Fibroblast of villous mesenchyme (primary cell): ENCODE data around the gene DLGAP3. TPM values are rescaled to one million over a fixed set of nuclear protein-coding genes. Genes with fewer than 3 reads are reported as not detected.

Source experiments
- DNase-seq: peaks from one replicate; pipeline ENCODE4 v3.0.0-alpha.2; 2010; ENCODE audit warnings: low read depth
- H3K4me3 ChIP-seq: 2 replicates; pipeline ENCODE4 v1.5.1; 2011; ENCODE audit warnings: low read depth, mild to moderate bottlenecking, low read length
- CTCF ChIP-seq: IDR thresholded peaks from 2 replicates; pipeline ENCODE4 v1.5.1; 2012; ENCODE audit warnings: low read depth, mild to moderate bottlenecking, low read length; ENCODE audit not compliant: insufficient read depth
- total RNA-seq: library from RNA; depleted of rRNA; stranded (reverse); fragments of >200 nt; gene quantifications from 2 replicates; pipeline ENCODE4 v1.2.3, GENCODE V29; 2012

Gene DLGAP3
- total RNA-seq, 1 donor: under 0.01 TPM

DNA sequence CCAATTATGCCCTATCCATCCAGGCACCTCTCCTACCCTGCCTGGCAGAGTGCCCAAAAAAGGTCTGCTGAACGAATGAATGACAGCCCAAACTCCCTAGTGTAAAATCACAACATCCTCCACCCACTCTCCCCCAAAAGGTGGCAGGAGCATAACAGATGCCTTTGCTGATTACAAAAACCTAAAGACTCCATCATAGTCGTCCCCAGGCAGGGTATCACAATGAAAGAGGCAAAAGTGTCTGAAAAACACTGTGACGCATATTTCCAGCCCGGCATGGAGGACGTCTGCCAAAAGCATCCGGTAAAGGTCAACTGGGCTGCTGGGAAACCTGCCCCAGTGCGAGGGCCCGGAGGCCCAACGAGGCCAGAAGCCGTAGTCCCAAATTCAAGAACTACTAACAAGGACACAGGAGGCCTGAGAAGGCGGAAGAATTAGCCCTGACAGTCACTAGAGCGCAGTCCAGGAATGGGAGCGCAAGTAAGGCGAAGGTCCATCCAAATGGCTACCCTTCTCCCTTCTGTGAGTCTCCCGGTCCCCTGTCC is 70.5 kb downstream of the DLGAP3 start:
- TF ChIP-seq CTCF: no peak
- peak; percentile 30 for DNase-seq
- H3K4me3 ChIP-seq: peak overlapping the region; percentile 80

DNA sequence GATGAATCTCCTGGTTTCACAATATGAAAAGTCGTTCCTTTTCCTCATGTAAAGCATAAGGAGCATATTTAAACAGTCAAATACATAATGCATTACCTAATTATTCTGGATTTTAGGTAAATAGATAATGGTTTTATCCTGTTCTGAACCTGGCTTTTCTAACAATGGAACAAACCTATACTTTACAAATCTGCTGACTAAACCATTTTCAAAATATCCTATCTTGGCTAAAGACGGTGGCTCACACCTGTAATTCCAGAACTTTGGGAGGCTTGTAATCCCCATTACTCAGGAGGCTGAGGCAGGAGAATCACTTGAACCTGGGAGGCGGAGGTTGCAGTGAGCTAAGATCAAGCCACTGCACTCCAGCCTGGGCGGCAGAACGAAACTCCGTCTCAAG is 72.8 kb downstream of the DLGAP3 start:
- no peak for TF ChIP-seq CTCF
- DNase-seq: no peak
- H3K4me3 ChIP-seq: no peak overlapping the region

- no peak overlapping the region for H3K4me3 ChIP-seq
- DNase-seq: peak; percentile 93
- peak; percentile 97 for TF ChIP-seq CTCF
Observed at GRCh38 chr1:34852677-34853217, 76.7 kb downstream of the DLGAP3 start.

DNA sequence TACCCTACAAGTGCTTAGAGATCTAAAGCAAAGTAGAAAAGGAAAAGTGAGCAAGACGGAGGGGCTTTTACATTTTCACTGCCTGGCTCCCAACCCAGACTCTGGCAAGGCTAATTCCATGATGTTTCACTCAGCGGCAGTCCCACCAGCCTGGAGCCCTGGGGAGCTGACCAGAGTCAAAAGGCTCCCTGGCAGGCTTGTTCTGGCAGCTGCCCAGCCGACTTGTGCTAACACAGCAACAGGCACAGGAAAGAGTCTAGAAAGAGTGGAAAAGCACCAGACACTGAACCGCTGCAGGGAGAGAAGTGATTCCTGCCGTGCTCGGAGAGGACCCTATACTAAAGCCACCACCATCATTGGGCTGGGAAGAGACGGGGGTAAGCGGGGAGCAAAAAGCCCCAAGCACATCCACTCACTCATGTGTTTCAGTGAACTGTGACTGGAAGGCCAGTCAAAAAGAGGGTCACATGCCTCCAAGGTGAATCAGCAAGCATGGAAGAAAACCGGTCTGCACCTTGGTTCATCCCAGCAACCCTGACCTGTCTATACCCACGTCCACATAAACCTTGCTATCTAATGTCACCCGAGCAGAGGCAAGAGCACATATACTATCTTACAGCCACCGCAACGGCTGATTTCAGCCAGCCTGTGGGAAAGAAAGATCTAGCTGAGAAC is 77.9 kb downstream of the DLGAP3 start:
- H3K4me3 ChIP-seq: no peak overlapping the region
- peak; percentile 10 for DNase-seq
- no peak for TF ChIP-seq CTCF

DNA sequence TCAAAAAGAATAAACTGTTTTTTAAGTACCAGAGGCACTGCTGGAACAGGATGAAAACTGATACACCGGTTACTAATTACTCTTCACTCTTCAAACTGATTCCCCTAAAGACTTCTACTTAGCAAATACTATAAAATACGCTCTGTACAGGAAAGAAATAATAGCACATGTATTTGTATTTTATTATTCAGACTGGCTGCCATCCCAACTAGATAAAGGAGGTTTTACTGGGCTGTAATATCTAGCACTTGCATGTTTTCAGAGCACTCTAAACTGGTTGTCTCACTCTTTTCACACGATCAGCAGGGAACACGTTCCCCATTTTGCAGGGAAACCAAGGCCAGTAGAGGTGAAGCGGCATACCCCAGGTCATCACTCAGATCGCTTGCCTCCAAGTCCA is 79.1 kb downstream of the DLGAP3 start:
- H3K4me3 ChIP-seq: no peak overlapping the region
- no peak for TF ChIP-seq CTCF
- no peak for DNase-seq

GRCh38 chr1:34847094-34847493 is 82.4 kb downstream of the DLGAP3 start:
- H3K4me3 ChIP-seq: no peak overlapping the region
- TF ChIP-seq CTCF: no peak
- DNase-seq: no peak
